ENCODE measurements around the gene IGHMBP2. TPM values are rescaled to one million over a fixed set of nuclear protein-coding genes. Genes with fewer than 3 reads are reported as not detected.

Gene IGHMBP2
- total RNA-seq, 1 donor from 2014 or later = 28.3 TPM

- peaks cover 5% of the 10 kb centered on the region for H3K27me3 Mint-ChIP-seq (ENCODE audit: low read depth)
- peaks cover 5% of the 10 kb centered on the region for H3K4me1 Mint-ChIP-seq
- no peak overlapping the region for H3K4me3 Mint-ChIP-seq
- H3K27ac Mint-ChIP-seq = no peak overlapping the region
- H3K36me3 Mint-ChIP-seq = no peaks in the 10 kb centered on the region
- peaks cover 23% of the 10 kb centered on the region for H3K9me3 Mint-ChIP-seq
- no peak for DNase-seq (ENCODE audit: low spot score in 2 of 2, unreplicated experiment in 2 of 2)
- TF ChIP-seq, protein P1, sequence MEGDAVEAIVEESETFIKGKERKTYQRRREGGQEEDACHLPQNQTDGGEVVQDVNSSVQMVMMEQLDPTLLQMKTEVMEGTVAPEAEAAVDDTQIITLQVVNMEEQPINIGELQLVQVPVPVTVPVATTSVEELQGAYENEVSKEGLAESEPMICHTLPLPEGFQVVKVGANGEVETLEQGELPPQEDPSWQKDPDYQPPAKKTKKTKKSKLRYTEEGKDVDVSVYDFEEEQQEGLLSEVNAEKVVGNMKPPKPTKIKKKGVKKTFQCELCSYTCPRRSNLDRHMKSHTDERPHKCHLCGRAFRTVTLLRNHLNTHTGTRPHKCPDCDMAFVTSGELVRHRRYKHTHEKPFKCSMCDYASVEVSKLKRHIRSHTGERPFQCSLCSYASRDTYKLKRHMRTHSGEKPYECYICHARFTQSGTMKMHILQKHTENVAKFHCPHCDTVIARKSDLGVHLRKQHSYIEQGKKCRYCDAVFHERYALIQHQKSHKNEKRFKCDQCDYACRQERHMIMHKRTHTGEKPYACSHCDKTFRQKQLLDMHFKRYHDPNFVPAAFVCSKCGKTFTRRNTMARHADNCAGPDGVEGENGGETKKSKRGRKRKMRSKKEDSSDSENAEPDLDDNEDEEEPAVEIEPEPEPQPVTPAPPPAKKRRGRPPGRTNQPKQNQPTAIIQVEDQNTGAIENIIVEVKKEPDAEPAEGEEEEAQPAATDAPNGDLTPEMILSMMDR (IDR thresholded peaks at IDR 0.05; ENCODE audit: unreplicated experiment) = no peak
Measured at GRCh38 chr11:68982134-68982533, 78.4 kb downstream of the IGHMBP2 start.

DNA sequence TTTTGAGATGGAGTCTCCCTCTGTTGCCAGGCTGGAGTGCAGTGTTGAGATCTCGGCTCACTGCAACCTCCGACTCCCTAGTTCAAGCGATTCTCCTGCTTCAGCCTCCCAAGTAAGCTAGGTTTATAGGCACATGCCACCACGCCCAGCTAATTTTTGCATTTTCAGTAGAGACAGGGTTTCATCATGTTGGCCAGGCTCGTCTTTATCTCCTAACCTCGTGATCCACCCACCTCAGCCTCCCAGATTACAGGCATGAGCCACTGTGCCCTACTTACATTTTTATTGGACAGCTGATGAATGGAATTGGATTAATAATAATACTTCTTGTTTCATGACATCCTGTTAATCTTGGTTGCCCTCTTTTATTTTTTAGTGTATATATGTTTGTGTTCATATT lies 80.1 kb downstream of the IGHMBP2 start:
- H3K4me1 Mint-ChIP-seq = peaks cover 7% of the 10 kb centered on the region
- TF ChIP-seq, protein P1 (IDR thresholded peaks at IDR 0.05; ENCODE audit: unreplicated experiment) = no peak
- peaks cover 5% of the 10 kb centered on the region for H3K27me3 Mint-ChIP-seq (ENCODE audit: low read depth)
- no peak for DNase-seq (ENCODE audit: low spot score in 2 of 2, unreplicated experiment in 2 of 2)
- H3K27ac Mint-ChIP-seq = no peak overlapping the region
- no peak overlapping the region for H3K4me3 Mint-ChIP-seq
- H3K9me3 Mint-ChIP-seq = peaks cover 27% of the 10 kb centered on the region
- H3K36me3 Mint-ChIP-seq = no peaks in the 10 kb centered on the region

- no peaks in the 10 kb centered on the region for H3K36me3 Mint-ChIP-seq
- peaks cover 10% of the 10 kb centered on the region for H3K27me3 Mint-ChIP-seq (ENCODE audit: low read depth)
- H3K9me3 Mint-ChIP-seq = peaks cover 22% of the 10 kb centered on the region
- TF ChIP-seq, protein P1 (IDR thresholded peaks at IDR 0.05; ENCODE audit: unreplicated experiment) = no peak
- no peak overlapping the region for H3K27ac Mint-ChIP-seq
- peaks cover 8% of the 10 kb centered on the region for H3K4me1 Mint-ChIP-seq
- no peak for DNase-seq (ENCODE audit: low spot score in 2 of 2, unreplicated experiment in 2 of 2)
- no peak overlapping the region for H3K4me3 Mint-ChIP-seq
Measured at GRCh38 chr11:68987211-68987610, 83.5 kb downstream of the IGHMBP2 start.

GRCh38 chr11:68988491-68988890 lies 84.8 kb downstream of the IGHMBP2 start:
- DNase-seq (ENCODE audit: low spot score in 2 of 2, unreplicated experiment in 2 of 2) = no peak
- Mint-ChIP-seq H3K36me3 (no peaks in the 10 kb centered on the region), H3K4me3 (no peak overlapping the region), H3K4me1 (peaks cover 9% of the 10 kb centered on the region), H3K27ac (no peak overlapping the region), H3K9me3 (peaks cover 14% of the 10 kb centered on the region), H3K27me3 (ENCODE audit: low read depth) (peaks cover 10% of the 10 kb centered on the region)
- TF ChIP-seq, protein P1 (IDR thresholded peaks at IDR 0.05; ENCODE audit: unreplicated experiment) = no peak

Other genes with a start within 250 kb of the IGHMBP2 start
- 0.38 to 0.66 TPM (median 0.38 TPM) in 3 replicates for gene GAL, start 219.3 kb upstream of the IGHMBP2 start, total RNA-seq
- 15.9 to 19.2 TPM (median 16.0 TPM) in 3 replicates for gene TESMIN, start 152.4 kb upstream of the IGHMBP2 start, total RNA-seq
- gene CPT1A, start 62.0 kb upstream of the IGHMBP2 start, total RNA-seq = 2.6 to 3.0 TPM (median 2.8 TPM) in 3 replicates
- 49.4 to 52.8 TPM (median 52.5 TPM) in 3 replicates for gene MRPL21, start 59 bp upstream of the IGHMBP2 start, total RNA-seq
- not detected in 3 replicates for gene MRGPRD, start 77.1 kb downstream of the IGHMBP2 start, total RNA-seq
- 2.3 to 4.0 TPM (median 3.4 TPM) in 3 replicates for gene MRGPRF, start 109.4 kb downstream of the IGHMBP2 start, total RNA-seq
- gene TPCN2, start 145.0 kb downstream of the IGHMBP2 start, total RNA-seq = 20.5 to 23.7 TPM (median 22.1 TPM) in 3 replicates